HepG2 (cell line): ENCODE data around the gene GNAZ.

Experiments used
- ARNT ChIP-seq: fragments of 450-650 bp; IDR thresholded peaks from 2 replicates; pipeline ENCODE4 v1.6.1; 2017
- ATF3 ChIP-seq: sonication (generic); formaldehyde crosslinking; IDR thresholded peaks from 2 replicates; pipeline ENCODE4 v1.4.0; 2020; ENCODE audit warnings: missing genetic modification reagents
- SNAI1 ChIP-seq: sonication (generic); formaldehyde crosslinking; IDR thresholded peaks from 2 replicates; pipeline ENCODE4 v1.5.0; 2020; ENCODE audit warnings: mild to moderate bottlenecking, missing genetic modification reagents, borderline replicate concordance
- SNAPC2 ChIP-seq: sonication (generic); formaldehyde crosslinking; IDR thresholded peaks from 2 replicates; pipeline ENCODE4 v1.8.1; 2022; ENCODE audit warnings: mild to moderate bottlenecking, missing genetic modification reagents
- TAF1 ChIP-seq: sonication (generic); formaldehyde crosslinking; IDR thresholded peaks from 2 replicates; pipeline ENCODE4 v1.4.0; 2020; ENCODE audit warnings: missing genetic modification reagents
- THRA ChIP-seq: sonication (generic); formaldehyde crosslinking; IDR thresholded peaks from 2 replicates; pipeline ENCODE4 v1.4.0; 2020; ENCODE audit warnings: missing genetic modification reagents, borderline replicate concordance

GRCh38 chr22:23057331-23057730 is 13.0 kb upstream of the GNAZ start:
- TF ChIP-seq TAF1 (CRISPR knock-in tag) (no peak), SNAPC2 (CRISPR knock-in tag) (no peak), THRA (CRISPR knock-in tag) (no peak), SNAI1 (CRISPR knock-in tag) (no peak), ARNT (no peak), ATF3 (CRISPR knock-in tag) (no peak)
